DND-41 (cell line): Measurements from ENCODE around the gene SGCG.

Source experiments
- ATAC-seq: fragments of 200-7000 bp; cut with Tn5 transposase; 3 replicates; pipeline ENCODE4 v1.9.1; 2021; ENCODE audit warnings: low read depth; ENCODE audit not compliant: insufficient read depth
- DNase-seq: peaks from one replicate; pipeline ENCODE4 v3.0.0-alpha.2; 2020
- H2AFZ ChIP-seq: 2 replicates; pipeline ENCODE4 v1.6.0; 2012; ENCODE audit warnings: low read depth, low read length
- H3K27ac ChIP-seq: 2 replicates; pipeline ENCODE4 v1.5.1; 2012; ENCODE audit warnings: low read length, inconsistent platforms
- H3K27me3 ChIP-seq: fragments of 200-600 bp; sonication (generic); 2 replicates; pipeline ENCODE4 v1.6.0; 2012; ENCODE audit warnings: low read length, mild to moderate bottlenecking, inconsistent platforms; ENCODE audit not compliant: insufficient read depth, poor library complexity
- H3K36me3 ChIP-seq: 2 replicates; pipeline ENCODE4 v1.5.1; 2012; ENCODE audit warnings: low read length, inconsistent platforms; ENCODE audit not compliant: insufficient read depth
- H3K4me1 ChIP-seq: 2 replicates; pipeline ENCODE4 v1.5.1; 2012; ENCODE audit warnings: mild to moderate bottlenecking, low read length; ENCODE audit not compliant: insufficient read depth
- H3K4me2 ChIP-seq: 2 replicates; pipeline ENCODE4 v1.6.0; 2012; ENCODE audit warnings: mild to moderate bottlenecking, moderate library complexity, low read length, inconsistent platforms; ENCODE audit not compliant: insufficient read depth
- H3K4me3 ChIP-seq, 2 experiments: fragments of 200-600 bp in 1 of 2; shearing (Covaris generic) in 1 of 2; 2 replicates each; pipeline ENCODE4 v1.5.1; 2012 to 2016; ENCODE audit warnings: inconsistent platforms in 2 of 2, low read length in 2 of 2, mild to moderate bottlenecking in 2 of 2, low read depth in 1 of 2, moderate library complexity in 1 of 2
- H3K79me2 ChIP-seq: 2 replicates; pipeline ENCODE4 v1.6.0; 2012; ENCODE audit warnings: low read length, inconsistent platforms; ENCODE audit not compliant: insufficient read depth
- H3K9ac ChIP-seq: 2 replicates; pipeline ENCODE4 v1.6.0; 2012; ENCODE audit warnings: low read depth, mild to moderate bottlenecking, inconsistent platforms, low read length, moderate library complexity
- H3K9me3 ChIP-seq: 2 replicates; pipeline ENCODE4 v1.5.1; 2012; ENCODE audit warnings: low read length, moderate library complexity, mild to moderate bottlenecking, inconsistent platforms; ENCODE audit not compliant: insufficient read depth, severe bottlenecking
- H4K20me1 ChIP-seq: 2 replicates; pipeline ENCODE4 v1.6.0; 2012; ENCODE audit warnings: low read length; ENCODE audit not compliant: insufficient read depth
- EZH2 ChIP-seq: IDR thresholded peaks from 3 replicates; pipeline ENCODE4 v1.6.1; 2012; ENCODE audit warnings: borderline replicate concordance, low read depth, mild to moderate bottlenecking, moderate library complexity, low read length, inconsistent platforms; ENCODE audit not compliant: severe bottlenecking
- TF ChIP-seq, protein P1 (sequence below): IDR thresholded peaks from 2 replicates; pipeline ENCODE4 v1.5.1; 2012; ENCODE audit warnings: borderline replicate concordance, low read length, moderate library complexity, mild to moderate bottlenecking; ENCODE audit not compliant: poor library complexity, severe bottlenecking; ENCODE audit errors: extremely low read depth

SGCG gene

DNA sequence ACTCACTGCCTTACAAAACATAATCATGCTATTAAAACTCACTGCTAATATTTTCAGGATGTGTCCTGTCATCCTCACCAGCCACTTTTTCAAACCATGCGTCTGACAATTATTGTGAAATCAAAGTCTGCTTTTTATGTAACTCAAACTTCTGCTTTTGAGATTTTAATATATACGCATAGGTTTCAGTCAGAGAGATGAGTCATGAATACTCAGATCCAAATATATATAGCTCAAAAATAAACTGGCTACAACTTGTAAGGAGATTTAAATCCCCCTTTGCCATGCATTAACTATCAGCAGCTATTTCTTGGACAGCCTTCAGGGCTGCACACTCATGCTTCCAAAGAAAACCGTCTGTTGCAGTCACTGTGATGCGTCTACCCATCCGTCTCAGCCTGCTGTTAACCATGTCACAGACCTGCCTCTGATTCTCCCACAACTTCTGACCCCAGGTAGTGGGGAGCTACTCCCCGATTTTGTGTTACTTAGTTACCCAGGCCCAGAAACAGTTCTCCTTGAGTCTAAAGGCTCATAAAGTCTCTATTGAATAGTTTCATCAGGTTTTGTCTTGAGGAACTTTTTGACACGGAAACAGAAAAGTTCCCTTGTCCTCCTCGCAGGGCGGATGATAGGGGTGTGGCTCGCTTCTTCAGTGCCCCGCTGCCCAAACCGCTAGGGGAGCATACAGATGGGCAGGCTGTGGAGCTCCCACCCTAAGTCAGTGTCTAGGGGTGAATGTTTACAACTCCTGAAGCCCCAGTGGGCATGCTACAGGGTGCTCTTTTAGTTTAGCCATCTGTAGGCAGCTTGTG, 33.8 kb upstream of the SGCG start:
- no peak overlapping the region for H3K4me2 ChIP-seq

GRCh38 chr13:23147827-23148226, 33.0 kb upstream of the SGCG start:
- H2AFZ ChIP-seq, result no peak overlapping the region
- no peaks in the 10 kb centered on the region for H3K36me3 ChIP-seq
- no peaks in the 10 kb centered on the region for H4K20me1 ChIP-seq
- H3K27me3 ChIP-seq, result no peaks in the 10 kb centered on the region
- no peak for TF ChIP-seq EZH2
- TF ChIP-seq, protein P1, sequence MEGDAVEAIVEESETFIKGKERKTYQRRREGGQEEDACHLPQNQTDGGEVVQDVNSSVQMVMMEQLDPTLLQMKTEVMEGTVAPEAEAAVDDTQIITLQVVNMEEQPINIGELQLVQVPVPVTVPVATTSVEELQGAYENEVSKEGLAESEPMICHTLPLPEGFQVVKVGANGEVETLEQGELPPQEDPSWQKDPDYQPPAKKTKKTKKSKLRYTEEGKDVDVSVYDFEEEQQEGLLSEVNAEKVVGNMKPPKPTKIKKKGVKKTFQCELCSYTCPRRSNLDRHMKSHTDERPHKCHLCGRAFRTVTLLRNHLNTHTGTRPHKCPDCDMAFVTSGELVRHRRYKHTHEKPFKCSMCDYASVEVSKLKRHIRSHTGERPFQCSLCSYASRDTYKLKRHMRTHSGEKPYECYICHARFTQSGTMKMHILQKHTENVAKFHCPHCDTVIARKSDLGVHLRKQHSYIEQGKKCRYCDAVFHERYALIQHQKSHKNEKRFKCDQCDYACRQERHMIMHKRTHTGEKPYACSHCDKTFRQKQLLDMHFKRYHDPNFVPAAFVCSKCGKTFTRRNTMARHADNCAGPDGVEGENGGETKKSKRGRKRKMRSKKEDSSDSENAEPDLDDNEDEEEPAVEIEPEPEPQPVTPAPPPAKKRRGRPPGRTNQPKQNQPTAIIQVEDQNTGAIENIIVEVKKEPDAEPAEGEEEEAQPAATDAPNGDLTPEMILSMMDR, result no peak
- no peak overlapping the region for H3K27ac ChIP-seq
- H3K4me1 ChIP-seq, result no peaks in the 10 kb centered on the region
- ATAC-seq (no peak), DNase-seq (no peak)
- H3K4me2 ChIP-seq, result no peak overlapping the region
- no peak overlapping the region for H3K4me3 ChIP-seq
- H3K9ac ChIP-seq, result no peak overlapping the region
- H3K9me3 ChIP-seq, result no peaks in the 10 kb centered on the region
- no peaks in the 10 kb centered on the region for H3K79me2 ChIP-seq

More for the DNA sequence above, 33.8 kb upstream of the SGCG start:
- Histone ChIP-seq H3K27ac (no peak overlapping the region), H4K20me1 (no peaks in the 10 kb centered on the region), H3K4me1 (no peaks in the 10 kb centered on the region), H3K36me3 (no peaks in the 10 kb centered on the region), H3K79me2 (no peaks in the 10 kb centered on the region), H3K9me3 (no peaks in the 10 kb centered on the region), H2AFZ (no peak overlapping the region), H3K27me3 (no peaks in the 10 kb centered on the region), H3K9ac (no peak overlapping the region), H3K4me3 (no peak overlapping the region)
- DNase-seq (no peak), ATAC-seq (no peak)
- no peak for TF ChIP-seq EZH2
- TF ChIP-seq, protein P1, result no peak

GRCh38 chr13:23157781-23158180, 23.0 kb upstream of the SGCG start:
- no peak for ATAC-seq
- no peaks in the 10 kb centered on the region for H3K79me2 ChIP-seq
- H3K4me3 ChIP-seq, result no peak overlapping the region
- H3K9ac ChIP-seq, result no peak overlapping the region
- H4K20me1 ChIP-seq, result no peaks in the 10 kb centered on the region
- no peaks in the 10 kb centered on the region for H3K4me1 ChIP-seq
- no peak overlapping the region for H3K27ac ChIP-seq
- no peaks in the 10 kb centered on the region for H3K27me3 ChIP-seq
- H3K36me3 ChIP-seq, result no peaks in the 10 kb centered on the region
- TF ChIP-seq EZH2, result no peak
- TF ChIP-seq, protein P1, result no peak
- no peak for DNase-seq
- no peak overlapping the region for H3K4me2 ChIP-seq
- H2AFZ ChIP-seq, result no peak overlapping the region
- H3K9me3 ChIP-seq, result no peaks in the 10 kb centered on the region
